CD8-positive, alpha-beta memory T cell (primary cell): Measurements from ENCODE around the gene ARL11. TPM values are rescaled to one million over a fixed set of nuclear protein-coding genes. Genes with fewer than 3 reads are reported as not detected.
"Not testable (repeated sequence)": the region's sequence is repeated elsewhere in the genome, so short reads cannot be mapped to it uniquely, and the experiment has no call there.

Source experiments
- CTCF ChIA-PET: fragments of 350-600 bp; sonication (Branson Sonifier 250); formaldehyde crosslinking; loops from one replicate; lab custom pipeline; 2021; ENCODE audit warnings: antibody characterized with exemption; lab: Charles Lee
- POLR2A ChIA-PET: fragments of 350-600 bp; sonication (Branson Sonifier 250); formaldehyde crosslinking; loops from one replicate; lab custom pipeline; 2021; ENCODE audit warnings: antibody characterized with exemption; lab: Charles Lee
- DNase-seq, 5 donors: peaks; one replicate each; pipeline versions ENCODE4 v3.0.0 to v3.0.0-alpha.2; 2020 to 2022; ENCODE audit warnings: mixed read lengths in 1 of 5
- H3K27ac ChIP-seq: one replicate; pipeline ENCODE4 v1.7.0; 2013; ENCODE audit warnings: low read depth, mild to moderate bottlenecking, low read length, moderate library complexity
- H3K27me3 ChIP-seq: 2 replicates; pipeline ENCODE4 v1.7.0; 2013; ENCODE audit warnings: low read length, mild to moderate bottlenecking; ENCODE audit not compliant: insufficient read depth, poor library complexity, severe bottlenecking
- H3K36me3 ChIP-seq: 2 replicates; pipeline ENCODE4 v1.7.0; 2013; ENCODE audit warnings: mild to moderate bottlenecking, low read length, moderate library complexity; ENCODE audit not compliant: insufficient read depth
- H3K4me1 ChIP-seq: 2 replicates; pipeline ENCODE4 v1.7.0; 2013; ENCODE audit warnings: mild to moderate bottlenecking, low read length, moderate library complexity; ENCODE audit not compliant: insufficient read depth
- H3K4me3 ChIP-seq: 2 replicates; pipeline ENCODE4 v1.7.0; 2013; ENCODE audit warnings: mild to moderate bottlenecking, low read length
- H3K9me3 ChIP-seq: 2 replicates; pipeline ENCODE4 v1.7.0; 2013; ENCODE audit warnings: mild to moderate bottlenecking, low read length
- H3K27ac Mint-ChIP-seq, 8 donors: one replicate each; pipeline ENCODE4 v1.8.0; 2020 to 2021; ENCODE audit warnings: mixed read lengths in 8 of 8, mild to moderate bottlenecking in 6 of 8, inconsistent platforms in 3 of 8, moderate library complexity in 3 of 8
- H3K27me3 Mint-ChIP-seq, 2 donors: one replicate each; pipeline ENCODE4 v1.8.0; 2020 to 2021; ENCODE audit warnings: mixed read lengths in 2 of 2, mild to moderate bottlenecking in 1 of 2, moderate library complexity in 1 of 2
- H3K36me3 Mint-ChIP-seq, 3 donors: one replicate each; pipeline ENCODE4 v1.8.0; 2020 to 2021; ENCODE audit warnings: mixed read lengths in 3 of 3, inconsistent platforms in 1 of 3, mild to moderate bottlenecking in 1 of 3
- H3K4me1 Mint-ChIP-seq, 3 donors: one replicate each; pipeline ENCODE4 v1.8.0; 2020 to 2021; ENCODE audit warnings: mixed read lengths in 3 of 3, inconsistent platforms in 1 of 3, mild to moderate bottlenecking in 1 of 3
- H3K4me3 Mint-ChIP-seq, 7 donors: one replicate each; pipeline ENCODE4 v1.8.0; 2020 to 2021; ENCODE audit warnings: mixed read lengths in 7 of 7, mild to moderate bottlenecking in 6 of 7, moderate library complexity in 4 of 7, inconsistent platforms in 2 of 7
- H3K9me3 Mint-ChIP-seq, 5 donors: one replicate each; pipeline ENCODE4 v1.8.0; 2020 to 2022; ENCODE audit warnings: mixed read lengths in 5 of 5, mild to moderate bottlenecking in 3 of 5, moderate library complexity in 2 of 5, inconsistent platforms in 1 of 5
- polyA plus RNA-seq: library from polyadenylated mRNA; unstranded; fragments of 300-500 nt; fragmentation: Illumina TruSeq; gene quantifications from one replicate; pipeline ENCODE4 v1.2.3, GENCODE V29; 2021
- total RNA-seq, 2 experiments: library from RNA; stranded (reverse); gene quantifications; one replicate each; pipeline ENCODE4 v1.2.3, GENCODE V29; 2021

The ARL11 gene
- total and polyA plus RNA-seq, 3 experiments from 2014 or later = 0.20 to 0.38 (median 0.31) TPM

GRCh38 chr13:49587311-49587847 is 40.9 kb upstream of the ARL11 start:
- Mint-ChIP-seq H3K27ac (no peak overlapping the region), H3K36me3 (peaks cover 0 to 4% (median 0%) of the 10 kb centered on the region in 3 donors), H3K9me3 (no peaks in the 10 kb centered on the region), H3K4me1 (peaks cover 25 to 35% (median 32%) of the 10 kb centered on the region in 3 donors), H3K27me3 (no peaks in the 10 kb centered on the region), H3K4me3 (peak overlapping the region in 2 of 7 donors; percentile 33 to 93)
- no peak for DNase-seq
- ChIA-PET POLR2A (no interaction called here), CTCF (interaction anchor here (1.2 kb wide), 1 partner anchor 19 kb away, joined by 3 read pairs; no protein-coding TSS in a partner anchor)
- Histone ChIP-seq H3K9me3 (no peaks in the 10 kb centered on the region), H3K27ac (no peak overlapping the region), H3K4me3 (no peak overlapping the region), H3K4me1 (peaks cover 13% of the 10 kb centered on the region), H3K36me3 (no peaks in the 10 kb centered on the region), H3K27me3 (no peaks in the 10 kb centered on the region)

- H3K4me3 Mint-ChIP-seq, H3K4me3 ChIP-seq, H3K9me3 Mint-ChIP-seq, H3K27me3 Mint-ChIP-seq, DNase-seq, H3K9me3 ChIP-seq, H3K27ac ChIP-seq, H3K4me1 ChIP-seq, POLR2A ChIA-PET, H3K36me3 Mint-ChIP-seq, H3K36me3 ChIP-seq, H3K27me3 ChIP-seq: not testable (repeated sequence)
- CTCF ChIA-PET = interaction anchor here (0.7 kb wide), 1 partner anchor 354 kb away, joined by 3 read pairs; no protein-coding TSS in a partner anchor
- H3K4me1 Mint-ChIP-seq = peaks cover 6 to 11% (median 10%) of the 10 kb centered on the region in 3 donors
- H3K27ac Mint-ChIP-seq = peak overlapping the region in 1 of 8 donors; percentile 35
Measured at GRCh38 chr13:49590714-49591113, 37.6 kb upstream of the ARL11 start.

GRCh38 chr13:49593876-49594275 is 34.4 kb upstream of the ARL11 start:
- H3K4me3 ChIP-seq, DNase-seq, CTCF ChIA-PET, H3K4me1 ChIP-seq, H3K27me3 ChIP-seq, H3K4me3 Mint-ChIP-seq, H3K27ac ChIP-seq, H3K27ac Mint-ChIP-seq, H3K9me3 ChIP-seq, H3K27me3 Mint-ChIP-seq, H3K4me1 Mint-ChIP-seq, H3K9me3 Mint-ChIP-seq, H3K36me3 Mint-ChIP-seq, H3K36me3 ChIP-seq: not testable (repeated sequence)
- POLR2A ChIA-PET = interaction anchor here (0.7 kb wide), 1 partner anchor 8 kb away, joined by 4 read pairs; no protein-coding TSS in a partner anchor

DNA sequence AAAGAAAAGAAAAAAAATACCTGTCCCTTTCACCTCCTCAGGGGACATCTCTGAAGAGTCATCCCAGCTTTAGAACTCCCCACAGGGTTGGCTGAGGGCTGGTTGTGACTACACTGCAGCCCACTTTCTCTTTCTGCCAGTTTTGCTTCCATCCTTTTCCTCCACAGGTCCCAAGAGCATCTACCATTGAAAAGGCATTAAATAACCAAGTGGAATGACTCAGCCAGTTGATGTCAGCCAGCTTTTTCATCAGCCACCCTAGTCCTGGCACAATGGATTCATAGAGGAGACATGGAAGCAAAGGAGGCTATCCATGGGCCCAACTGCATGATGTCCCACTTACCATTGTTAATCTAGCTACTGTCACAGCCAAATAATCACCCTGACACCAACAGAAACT is 33.7 kb upstream of the ARL11 start:
- ChIA-PET POLR2A (interaction anchor here (0.7 kb wide), 1 partner anchor 8 kb away, joined by 4 read pairs; no protein-coding TSS in a partner anchor), CTCF (no interaction called here)
- H3K9me3 ChIP-seq = no peaks in the 10 kb centered on the region
- peaks cover 0 to 4% (median 2%) of the 10 kb centered on the region in 3 donors for H3K36me3 Mint-ChIP-seq
- no peak overlapping the region for H3K4me3 Mint-ChIP-seq
- H3K27me3 ChIP-seq = no peaks in the 10 kb centered on the region
- no peak overlapping the region for H3K4me3 ChIP-seq
- H3K27ac ChIP-seq = no peak overlapping the region
- no peaks in the 10 kb centered on the region for H3K36me3 ChIP-seq
- peaks cover 0 to 4% of the 10 kb centered on the region in 2 donors for H3K27me3 Mint-ChIP-seq
- no peak for DNase-seq
- H3K9me3 Mint-ChIP-seq = no peaks in the 10 kb centered on the region
- H3K27ac Mint-ChIP-seq = no peak overlapping the region
- H3K4me1 ChIP-seq = no peaks in the 10 kb centered on the region
- no peaks in the 10 kb centered on the region for H3K4me1 Mint-ChIP-seq

- POLR2A ChIA-PET = interaction anchor here (0.5 kb wide), 1 partner anchor 10 kb away, joined by 3 read pairs; no protein-coding TSS in a partner anchor
- no peak overlapping the region for H3K27ac Mint-ChIP-seq
- H3K4me3 Mint-ChIP-seq = no peak overlapping the region
- H3K27me3 Mint-ChIP-seq = peaks cover 0 to 4% of the 10 kb centered on the region in 2 donors
- H3K9me3 Mint-ChIP-seq = no peaks in the 10 kb centered on the region
- DNase-seq = no peak
- Histone ChIP-seq H3K9me3 (no peaks in the 10 kb centered on the region), H3K27ac (no peak overlapping the region), H3K4me1 (no peaks in the 10 kb centered on the region), H3K36me3 (no peaks in the 10 kb centered on the region), H3K4me3 (no peak overlapping the region), H3K27me3 (no peaks in the 10 kb centered on the region)
- peaks cover 0 to 4% (median 2%) of the 10 kb centered on the region in 3 donors for H3K36me3 Mint-ChIP-seq
- CTCF ChIA-PET = no interaction called here
- no peaks in the 10 kb centered on the region for H3K4me1 Mint-ChIP-seq
Measured at GRCh38 chr13:49596221-49596620, 32.1 kb upstream of the ARL11 start.

- no peak overlapping the region for H3K4me3 Mint-ChIP-seq
- Histone ChIP-seq H3K36me3 (no peaks in the 10 kb centered on the region), H3K27ac (no peak overlapping the region), H3K4me3 (no peak overlapping the region), H3K27me3 (no peaks in the 10 kb centered on the region), H3K4me1 (no peaks in the 10 kb centered on the region), H3K9me3 (no peaks in the 10 kb centered on the region)
- CTCF ChIA-PET = no interaction called here
- H3K4me1 Mint-ChIP-seq = no peaks in the 10 kb centered on the region
- H3K27ac Mint-ChIP-seq = no peak overlapping the region
- DNase-seq = no peak
- peaks cover 0 to 4% (median 2%) of the 10 kb centered on the region in 3 donors for H3K36me3 Mint-ChIP-seq
- POLR2A ChIA-PET = no interaction called here
- H3K27me3 Mint-ChIP-seq = peaks cover 0 to 4% of the 10 kb centered on the region in 2 donors
- H3K9me3 Mint-ChIP-seq = no peaks in the 10 kb centered on the region
Measured at GRCh38 chr13:49597043-49597641, 31.2 kb upstream of the ARL11 start.

DNA sequence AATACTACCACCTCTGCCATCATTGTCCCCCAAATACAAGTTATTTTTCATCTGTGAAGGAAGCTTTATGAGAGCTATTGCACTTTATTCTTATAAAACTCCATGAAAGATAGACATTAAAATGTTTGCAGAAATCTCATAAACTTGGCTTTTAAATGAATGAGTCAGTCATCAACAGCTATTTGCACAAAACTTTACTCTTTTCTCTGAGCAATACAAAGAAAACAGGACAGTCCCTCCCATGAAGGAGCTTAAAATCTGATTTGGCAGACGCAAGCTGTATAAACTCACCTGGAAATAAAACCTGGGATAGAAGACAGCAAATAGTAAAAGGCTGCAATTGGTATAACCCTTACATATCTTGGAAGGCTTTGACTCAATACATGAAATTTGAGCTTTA is 26.3 kb upstream of the ARL11 start:
- no peak overlapping the region for H3K4me3 ChIP-seq
- H3K9me3 Mint-ChIP-seq = no peaks in the 10 kb centered on the region
- no peak overlapping the region for H3K4me3 Mint-ChIP-seq
- no peaks in the 10 kb centered on the region for H3K36me3 ChIP-seq
- no peaks in the 10 kb centered on the region for H3K9me3 ChIP-seq
- H3K4me1 ChIP-seq = no peaks in the 10 kb centered on the region
- no peak overlapping the region for H3K27ac Mint-ChIP-seq
- no peak overlapping the region for H3K27ac ChIP-seq
- no peak for DNase-seq
- peaks cover 2 to 3% (median 2%) of the 10 kb centered on the region in 3 donors for H3K4me1 Mint-ChIP-seq
- H3K27me3 Mint-ChIP-seq = peaks cover 0 to 4% of the 10 kb centered on the region in 2 donors
- H3K36me3 Mint-ChIP-seq = peaks cover 0 to 4% (median 0%) of the 10 kb centered on the region in 3 donors
- H3K27me3 ChIP-seq = no peaks in the 10 kb centered on the region
- ChIA-PET POLR2A (interaction anchor here (0.5 kb wide), 1 partner anchor 8 kb away, joined by 4 read pairs; no protein-coding TSS in a partner anchor), CTCF (interaction anchor here (1.6 to 7.8 kb wide), 2 partner anchors 301 to 307 kb away, joined by 4 to 67 read pairs; no protein-coding TSS in a partner anchor)

- CTCF ChIA-PET = interaction anchor here (1.6 to 7.8 kb wide), 2 partner anchors 301 to 307 kb away, joined by 4 to 67 read pairs; no protein-coding TSS in a partner anchor
- H3K4me3 Mint-ChIP-seq, H3K4me1 ChIP-seq, H3K36me3 Mint-ChIP-seq, H3K27ac ChIP-seq, H3K27me3 Mint-ChIP-seq, H3K9me3 Mint-ChIP-seq, H3K27me3 ChIP-seq, H3K4me1 Mint-ChIP-seq, H3K9me3 ChIP-seq, DNase-seq, H3K27ac Mint-ChIP-seq, H3K36me3 ChIP-seq, H3K4me3 ChIP-seq: not testable (repeated sequence)
- POLR2A ChIA-PET = interaction anchor here (0.5 kb wide), 1 partner anchor 9 kb away, joined by 4 read pairs; no protein-coding TSS in a partner anchor
Measured at GRCh38 chr13:49602615-49603014, 25.7 kb upstream of the ARL11 start.
